ENCODE results near the gene GLCE.

Gene GLCE

GRCh38 chr15:69308949-69309348 is 148.5 kb downstream of the GLCE start:
- no peak overlapping the region for H3K4me3 ChIP-seq (ENCODE audit: low read depth, low read length)
- TF ChIP-seq CTCF (IDR thresholded peaks at IDR 0.05; ENCODE audit: low read depth, low read length, missing control alignments) = no peak
- no peak for DNase-seq (ENCODE audit: low read depth)

- no peak for TF ChIP-seq CTCF (IDR thresholded peaks at IDR 0.05; ENCODE audit: low read depth, low read length, missing control alignments)
- no peak overlapping the region for H3K4me3 ChIP-seq (ENCODE audit: low read depth, low read length)
- DNase-seq (ENCODE audit: low read depth) = no peak
Measured at GRCh38 chr15:69311319-69311721, 150.9 kb downstream of the GLCE start.

GRCh38 chr15:69313432-69314000 is 153.1 kb downstream of the GLCE start:
- no peak for DNase-seq (ENCODE audit: low read depth)
- no peak for TF ChIP-seq CTCF (IDR thresholded peaks at IDR 0.05; ENCODE audit: low read depth, low read length, missing control alignments)

GRCh38 chr15:69314131-69314530 is 153.7 kb downstream of the GLCE start:
- H3K4me3 ChIP-seq (ENCODE audit: low read depth, low read length) = no peak overlapping the region
- no peak for TF ChIP-seq CTCF (IDR thresholded peaks at IDR 0.05; ENCODE audit: low read depth, low read length, missing control alignments)
- DNase-seq (ENCODE audit: low read depth) = no peak

More at GRCh38 chr15:69313432-69314000, 153.1 kb downstream of the GLCE start:
- no peak overlapping the region for H3K4me3 ChIP-seq (ENCODE audit: low read depth, low read length)

- no peak for DNase-seq (ENCODE audit: low read depth)
- TF ChIP-seq CTCF (IDR thresholded peaks at IDR 0.05; ENCODE audit: low read depth, low read length, missing control alignments) = no peak
Measured at GRCh38 chr15:69314736-69315135, 154.3 kb downstream of the GLCE start.

GRCh38 chr15:69315402-69316110 is 155.1 kb downstream of the GLCE start:
- H3K4me3 ChIP-seq (ENCODE audit: low read depth, low read length) = no peak overlapping the region
- no peak for TF ChIP-seq CTCF (IDR thresholded peaks at IDR 0.05; ENCODE audit: low read depth, low read length, missing control alignments)
- DNase-seq (ENCODE audit: low read depth) = no peak

More at GRCh38 chr15:69314736-69315135, 154.3 kb downstream of the GLCE start:
- H3K4me3 ChIP-seq (ENCODE audit: low read depth, low read length) = no peak overlapping the region

GRCh38 chr15:69316291-69316690 is 155.9 kb downstream of the GLCE start:
- DNase-seq (ENCODE audit: low read depth) = no peak
- TF ChIP-seq CTCF (IDR thresholded peaks at IDR 0.05; ENCODE audit: low read depth, low read length, missing control alignments) = no peak
- no peak overlapping the region for H3K4me3 ChIP-seq (ENCODE audit: low read depth, low read length)

Measured in GM12864 (cell line).